HepG2 (cell line): Measurements from ENCODE around the gene CLEC16A. TPM values are rescaled to one million over a fixed set of nuclear protein-coding genes. Genes with fewer than 3 reads are reported as not detected.

ENCODE experiments used
- AKAP8 ChIP-seq: sonication (generic); formaldehyde crosslinking; IDR thresholded peaks from 2 replicates; pipeline ENCODE4 v1.5.1; 2020; ENCODE audit warnings: mild to moderate bottlenecking, missing genetic modification reagents
- CHD4 ChIP-seq: fragments of 200-600 bp; sonication (generic); IDR thresholded peaks from 2 replicates; pipeline ENCODE4 v1.7.0; 2017; ENCODE audit warnings: mild to moderate bottlenecking, low read length, borderline replicate concordance
- MLXIP ChIP-seq: sonication (generic); formaldehyde crosslinking; IDR thresholded peaks from 2 replicates; pipeline ENCODE4 v1.9.0; 2021; ENCODE audit warnings: missing genetic modification reagents, borderline replicate concordance
- REL ChIP-seq: sonication (generic); formaldehyde crosslinking; conservative IDR thresholded peaks from 2 replicates; pipeline ENCODE4 v1.8.0; 2022; ENCODE audit warnings: mild to moderate bottlenecking, missing genetic modification reagents, moderate library complexity
- TSC22D2 ChIP-seq: sonication (generic); formaldehyde crosslinking; IDR thresholded peaks from 2 replicates; pipeline ENCODE4 v1.5.1; 2020; ENCODE audit warnings: missing genetic modification reagents, mild to moderate bottlenecking, borderline replicate concordance
- ZBTB26 ChIP-seq: IDR thresholded peaks from 2 replicates; pipeline ENCODE4 v1.6.1; 2016; ENCODE audit warnings: missing compliant biosample characterization, missing genetic modification reagents, borderline replicate concordance
- ZNF280B ChIP-seq: sonication (generic); formaldehyde crosslinking; IDR thresholded peaks from 2 replicates; pipeline ENCODE4 v1.5.0; 2020; ENCODE audit warnings: missing genetic modification reagents, mild to moderate bottlenecking, borderline replicate concordance
- ZNF616 ChIP-seq: sonication (generic); formaldehyde crosslinking; IDR thresholded peaks from 2 replicates; pipeline ENCODE4 v1.5.0; 2020; ENCODE audit warnings: low read depth, mild to moderate bottlenecking, missing genetic modification reagents
- ZNF772 ChIP-seq: sonication (generic); formaldehyde crosslinking; IDR thresholded peaks from 2 replicates; pipeline ENCODE4 v1.5.0; 2020; ENCODE audit warnings: mild to moderate bottlenecking, missing genetic modification reagents
- polyA plus RNA-seq, 8 experiments: library from polyadenylated mRNA; depleted of rRNA in 3 of 8; stranded (reverse) in 7 of 8; unstranded in 1 of 8; fragments of >200 nt; fragmentation: Illumina TruSeq in 4 of 8; extraction: Trizol in 4 of 8; gene quantifications; 2 replicates each; pipeline versions ENCODE4 v1.2.1 to v1.2.3, GENCODE V29; 2011 to 2016; ENCODE audit warnings: low read depth in 4 of 8, missing spikeins in 1 of 8, mixed read lengths in 1 of 8; ENCODE audit not compliant: insufficient read depth in 1 of 8
- total RNA-seq, 5 experiments: library from RNA; depleted of rRNA; stranded (reverse); fragments of >200 nt; fragmentation: Illumina TruSeq; extraction: Trizol; gene quantifications; 2 replicates each; pipeline ENCODE4 v1.2.3, GENCODE V29; 2016; ENCODE audit warnings: low read depth in 1 of 5
- TF ChIP-seq, protein P1 (sequence below): sonication (generic); formaldehyde crosslinking; IDR thresholded peaks from 2 replicates; pipeline ENCODE4 v1.4.0; 2020; ENCODE audit warnings: low read depth, mild to moderate bottlenecking, missing genetic modification reagents
- TF ChIP-seq, protein P2 (sequence below): IDR thresholded peaks from 2 replicates; pipeline ENCODE4 v1.6.1; 2018; ENCODE audit warnings: missing genetic modification reagents, mild to moderate bottlenecking, missing compliant biosample characterization
- TF ChIP-seq, protein P3 (sequence below): sonication (generic); formaldehyde crosslinking; IDR thresholded peaks from 2 replicates; pipeline ENCODE4 v1.4.0; 2020; ENCODE audit warnings: missing genetic modification reagents
- TF ChIP-seq, protein P4 (sequence below): conservative IDR thresholded peaks from 2 replicates; pipeline ENCODE4 v1.6.1; 2018; ENCODE audit warnings: missing genetic modification reagents

CLEC16A gene
- total and polyA plus RNA-seq, 2 of the 13 experiments (the other 11 are each of a cell fraction or from before 2014, with no cell fraction given), result 8.5 to 10.3 TPM

GRCh38 chr16:10923650-10924214 lies 20.6 kb upstream of the CLEC16A start (continued):
- TF ChIP-seq, protein P1, sequence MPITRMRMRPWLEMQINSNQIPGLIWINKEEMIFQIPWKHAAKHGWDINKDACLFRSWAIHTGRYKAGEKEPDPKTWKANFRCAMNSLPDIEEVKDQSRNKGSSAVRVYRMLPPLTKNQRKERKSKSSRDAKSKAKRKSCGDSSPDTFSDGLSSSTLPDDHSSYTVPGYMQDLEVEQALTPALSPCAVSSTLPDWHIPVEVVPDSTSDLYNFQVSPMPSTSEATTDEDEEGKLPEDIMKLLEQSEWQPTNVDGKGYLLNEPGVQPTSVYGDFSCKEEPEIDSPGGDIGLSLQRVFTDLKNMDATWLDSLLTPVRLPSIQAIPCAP (CRISPR knock-in tag), result no peak
- TF ChIP-seq ZNF616 (CRISPR knock-in tag) (no peak), CHD4 (no peak), AKAP8 (CRISPR knock-in tag) (peak; percentile 85; the same call in 1 of the 2 replicates), TSC22D2 (CRISPR knock-in tag) (no peak; the same call in 1 of the 2 replicates), ZNF280B (CRISPR knock-in tag) (0 out of 2 replicates have a peak, but pooled peaks have one; percentile 14), ZBTB26 (CRISPR knock-in tag) (no peak), REL (CRISPR knock-in tag) (no peak; the same call in 1 of the 2 replicates), ZNF772 (CRISPR knock-in tag) (0 out of 2 replicates have a peak, but pooled peaks have one; percentile 18), MLXIP (no peak)
- TF ChIP-seq, protein P2, sequence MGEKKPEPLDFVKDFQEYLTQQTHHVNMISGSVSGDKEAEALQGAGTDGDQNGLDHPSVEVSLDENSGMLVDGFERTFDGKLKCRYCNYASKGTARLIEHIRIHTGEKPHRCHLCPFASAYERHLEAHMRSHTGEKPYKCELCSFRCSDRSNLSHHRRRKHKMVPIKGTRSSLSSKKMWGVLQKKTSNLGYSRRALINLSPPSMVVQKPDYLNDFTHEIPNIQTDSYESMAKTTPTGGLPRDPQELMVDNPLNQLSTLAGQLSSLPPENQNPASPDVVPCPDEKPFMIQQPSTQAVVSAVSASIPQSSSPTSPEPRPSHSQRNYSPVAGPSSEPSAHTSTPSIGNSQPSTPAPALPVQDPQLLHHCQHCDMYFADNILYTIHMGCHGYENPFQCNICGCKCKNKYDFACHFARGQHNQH (CRISPR knock-in tag), result peak; percentile 57; the same call in 1 of the 2 replicates
- TF ChIP-seq, protein P3, sequence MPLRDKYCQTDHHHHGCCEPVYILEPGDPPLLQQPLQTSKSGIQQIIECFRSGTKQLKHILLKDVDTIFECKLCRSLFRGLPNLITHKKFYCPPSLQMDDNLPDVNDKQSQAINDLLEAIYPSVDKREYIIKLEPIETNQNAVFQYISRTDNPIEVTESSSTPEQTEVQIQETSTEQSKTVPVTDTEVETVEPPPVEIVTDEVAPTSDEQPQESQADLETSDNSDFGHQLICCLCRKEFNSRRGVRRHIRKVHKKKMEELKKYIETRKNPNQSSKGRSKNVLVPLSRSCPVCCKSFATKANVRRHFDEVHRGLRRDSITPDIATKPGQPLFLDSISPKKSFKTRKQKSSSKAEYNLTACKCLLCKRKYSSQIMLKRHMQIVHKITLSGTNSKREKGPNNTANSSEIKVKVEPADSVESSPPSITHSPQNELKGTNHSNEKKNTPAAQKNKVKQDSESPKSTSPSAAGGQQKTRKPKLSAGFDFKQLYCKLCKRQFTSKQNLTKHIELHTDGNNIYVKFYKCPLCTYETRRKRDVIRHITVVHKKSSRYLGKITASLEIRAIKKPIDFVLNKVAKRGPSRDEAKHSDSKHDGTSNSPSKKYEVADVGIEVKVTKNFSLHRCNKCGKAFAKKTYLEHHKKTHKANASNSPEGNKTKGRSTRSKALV (CRISPR knock-in tag), result no peak
- TF ChIP-seq, protein P4, sequence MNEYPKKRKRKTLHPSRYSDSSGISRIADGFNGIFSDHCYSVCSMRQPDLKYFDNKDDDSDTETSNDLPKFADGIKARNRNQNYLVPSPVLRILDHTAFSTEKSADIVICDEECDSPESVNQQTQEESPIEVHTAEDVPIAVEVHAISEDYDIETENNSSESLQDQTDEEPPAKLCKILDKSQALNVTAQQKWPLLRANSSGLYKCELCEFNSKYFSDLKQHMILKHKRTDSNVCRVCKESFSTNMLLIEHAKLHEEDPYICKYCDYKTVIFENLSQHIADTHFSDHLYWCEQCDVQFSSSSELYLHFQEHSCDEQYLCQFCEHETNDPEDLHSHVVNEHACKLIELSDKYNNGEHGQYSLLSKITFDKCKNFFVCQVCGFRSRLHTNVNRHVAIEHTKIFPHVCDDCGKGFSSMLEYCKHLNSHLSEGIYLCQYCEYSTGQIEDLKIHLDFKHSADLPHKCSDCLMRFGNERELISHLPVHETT, result no peak
